HT1080 (cell line): ENCODE data around the gene INTS3. TPM values are rescaled to one million over a fixed set of nuclear protein-coding genes. Genes with fewer than 3 reads are reported as not detected.

Experiments
- small RNA-seq: library from RNA; depleted of rRNA; stranded (forward); fragments of <200 nt; gene quantifications from one replicate; pipeline ENCODE3, GENCODE V24; 2014
- total RNA-seq: library from RNA; depleted of rRNA; stranded (reverse); fragments of >200 nt; shearing (Covaris generic); gene quantifications from 2 replicates; pipeline ENCODE4 v1.2.3, GENCODE V29; 2014; rRNA removed

The INTS3 gene
- total RNA-seq, 1 experiment from 2014 or later = 22.2 TPM

Small RNA genes within 50 kb of the gene (small RNA-seq; reads per million reads assigned to genes)
- gene MIR8083 = not detected
- gene RF00019 = not detected
- gene RN7SL372P = not detected

Other genes starting within 250 kb of the INTS3 start
- 1,050 and 1,792 TPM in 2 replicates for gene S100A6, start 192.1 kb upstream of the INTS3 start, total RNA-seq
- gene S100A5, start 187.1 kb upstream of the INTS3 start, total RNA-seq = 0.53 and 2.4 TPM in 2 replicates
- 25.4 and 29.0 TPM in 2 replicates for gene S100A4, start 182.2 kb upstream of the INTS3 start, total RNA-seq
- 9.6 and 14.4 TPM in 2 replicates for gene S100A3, start 178.8 kb upstream of the INTS3 start, total RNA-seq
- gene S100A2, start 162.2 kb upstream of the INTS3 start, total RNA-seq = 79.0 and 143 TPM in 2 replicates
- gene S100A16, start 114.9 kb upstream of the INTS3 start, total RNA-seq = 862 and 1,038 TPM in 2 replicates
- gene S100A14, start 111.7 kb upstream of the INTS3 start, total RNA-seq = 0.88 TPM in 1 of 2 replicates, not detected in the other
- 71.0 and 106 TPM in 2 replicates for gene S100A13, start 100.5 kb upstream of the INTS3 start, total RNA-seq
- gene S100A1, start 99.6 kb upstream of the INTS3 start, total RNA-seq = 0.17 TPM in 1 of 2 replicates, not detected in the other
- gene CHTOP, start 94.0 kb upstream of the INTS3 start, total RNA-seq = 46.3 and 55.8 TPM in 2 replicates
- gene SNAPIN, start 69.3 kb upstream of the INTS3 start, total RNA-seq = 64.0 and 74.4 TPM in 2 replicates
- gene ILF2, start 57.1 kb upstream of the INTS3 start, total RNA-seq = 359 and 368 TPM in 2 replicates
- 0.02 and 0.03 TPM in 2 replicates for gene NPR1, start 49.4 kb upstream of the INTS3 start, total RNA-seq
- gene SLC27A3, start 47.4 kb downstream of the INTS3 start, total RNA-seq = 0.74 and 4.5 TPM in 2 replicates
- 5.6 and 9.5 TPM in 2 replicates for gene GATAD2B, start 194.9 kb downstream of the INTS3 start, total RNA-seq
- gene DENND4B, start 218.7 kb downstream of the INTS3 start, total RNA-seq = 15.2 and 17.6 TPM in 2 replicates
- 17.6 and 26.6 TPM in 2 replicates for gene CRTC2, start 230.6 kb downstream of the INTS3 start, total RNA-seq
- gene SLC39A1, start 235.5 kb downstream of the INTS3 start, total RNA-seq = 104 and 126 TPM in 2 replicates
- gene CREB3L4, start 239.9 kb downstream of the INTS3 start, total RNA-seq = 9.0 and 11.2 TPM in 2 replicates
- 174 and 189 TPM in 2 replicates for gene JTB, start 249.6 kb downstream of the INTS3 start, total RNA-seq